ENCODE data around the gene SCYGR3. TPM values are rescaled to one million over a fixed set of nuclear protein-coding genes. Genes with fewer than 3 reads are reported as not detected.

The SCYGR3 gene
- total RNA-seq, 5 donors from 2014 or later (not counting 1 experiment from before 2014, with no cell fraction given), result not detected

- peaks cover 19 to 24% of the 10 kb centered on the region in 2 donors for H3K27me3 Mint-ChIP-seq
- peaks cover 0 to 2% of the 10 kb centered on the region in 2 experiments for H3K27me3 ChIP-seq (replicated peaks in 1 of 2; ENCODE audit: control insufficient read depth in 2 of 2, extremely low read depth in 1 of 2, insufficient read depth in 2 of 2, low read length in 1 of 2)
- CTCF ChIA-PET, result no interaction called here
- no CpG with 5 or more reads among the region's 2 CpGs for whole genome bisulfite sequencing (ENCODE audit: insufficient coverage)
- DNase-seq, result no peak
- ATAC-seq (replicated peaks in 1 of 4), result no peak
- no peak overlapping the region for H3K4me3 ChIP-seq (ENCODE audit: control insufficient read depth in 1 of 2, extremely low read depth in 1 of 2, low read length in 1 of 2)
- POLR2A ChIA-PET, result no interaction called here
- no peaks in the 10 kb centered on the region for H3K4me1 ChIP-seq (ENCODE audit: control insufficient read depth in 1 of 2, extremely low read depth in 1 of 2, insufficient read depth in 2 of 2, low read length in 2 of 2)
- no peak overlapping the region for H3K27ac Mint-ChIP-seq
- H3K27ac ChIP-seq (ENCODE audit: low read length), result no peak overlapping the region
- no peaks in the 10 kb centered on the region for H3K36me3 ChIP-seq (ENCODE audit: control insufficient read depth in 2 of 2, extremely low read depth in 1 of 2, insufficient read depth in 1 of 2, low read length in 1 of 2)
- H3K4me3 Mint-ChIP-seq, result no peak overlapping the region
- H3K9me3 Mint-ChIP-seq, result peaks cover 6 to 7% (median 7%) of the 10 kb centered on the region in 3 donors
- H3K9me3 ChIP-seq, result no peaks in the 10 kb centered on the region
- no peaks in the 10 kb centered on the region for H3K4me1 Mint-ChIP-seq
- peaks cover 8% of the 10 kb centered on the region for H3K36me3 Mint-ChIP-seq
Observed at GRCh38 chr2:227577555-227577954, 37.1 kb downstream of the SCYGR3 start.

- H3K27me3 ChIP-seq (replicated peaks in 1 of 2; ENCODE audit: control insufficient read depth in 2 of 2, extremely low read depth in 1 of 2, insufficient read depth in 2 of 2, low read length in 1 of 2), result peaks cover 0 to 2% of the 10 kb centered on the region in 2 experiments
- ATAC-seq (replicated peaks in 1 of 4) (no peak), DNase-seq (no peak)
- H3K4me1 ChIP-seq (ENCODE audit: control insufficient read depth in 1 of 2, extremely low read depth in 1 of 2, insufficient read depth in 2 of 2, low read length in 2 of 2), result no peaks in the 10 kb centered on the region
- no peaks in the 10 kb centered on the region for H3K9me3 Mint-ChIP-seq
- ChIA-PET CTCF (no interaction called here), POLR2A (no interaction called here)
- H3K27ac ChIP-seq (ENCODE audit: low read length), result no peak overlapping the region
- peaks cover 12 to 19% of the 10 kb centered on the region in 2 donors for H3K27me3 Mint-ChIP-seq
- H3K4me1 Mint-ChIP-seq, result no peaks in the 10 kb centered on the region
- no peaks in the 10 kb centered on the region for H3K36me3 ChIP-seq (ENCODE audit: control insufficient read depth in 2 of 2, extremely low read depth in 1 of 2, insufficient read depth in 1 of 2, low read length in 1 of 2)
- WGBS (ENCODE audit: insufficient coverage), result no CpG with 5 or more reads among the region's 2 CpGs
- H3K9me3 ChIP-seq, result no peaks in the 10 kb centered on the region
- H3K36me3 Mint-ChIP-seq, result peaks cover under 1% of the 10 kb centered on the region
- no peak overlapping the region for H3K4me3 ChIP-seq (ENCODE audit: control insufficient read depth in 1 of 2, extremely low read depth in 1 of 2, low read length in 1 of 2)
- H3K27ac Mint-ChIP-seq, result no peak overlapping the region
- H3K4me3 Mint-ChIP-seq, result no peak overlapping the region
Observed at GRCh38 chr2:227576812-227577211, 37.8 kb downstream of the SCYGR3 start.

GRCh38 chr2:227576110-227576509 lies 38.5 kb downstream of the SCYGR3 start:
- Mint-ChIP-seq H3K27me3 (peaks cover 12 to 15% of the 10 kb centered on the region in 2 donors), H3K36me3 (no peaks in the 10 kb centered on the region), H3K4me3 (no peak overlapping the region), H3K9me3 (no peaks in the 10 kb centered on the region), H3K27ac (no peak overlapping the region), H3K4me1 (no peaks in the 10 kb centered on the region)
- Histone ChIP-seq H3K4me3 (ENCODE audit: control insufficient read depth in 1 of 2, extremely low read depth in 1 of 2, low read length in 1 of 2) (no peak overlapping the region), H3K27ac (ENCODE audit: low read length) (no peak overlapping the region), H3K27me3 (replicated peaks in 1 of 2; ENCODE audit: control insufficient read depth in 2 of 2, extremely low read depth in 1 of 2, insufficient read depth in 2 of 2, low read length in 1 of 2) (peaks cover 0 to 2% of the 10 kb centered on the region in 2 experiments), H3K9me3 (no peaks in the 10 kb centered on the region), H3K36me3 (ENCODE audit: control insufficient read depth in 2 of 2, extremely low read depth in 1 of 2, insufficient read depth in 1 of 2, low read length in 1 of 2) (no peaks in the 10 kb centered on the region), H3K4me1 (ENCODE audit: control insufficient read depth in 1 of 2, extremely low read depth in 1 of 2, insufficient read depth in 2 of 2, low read length in 2 of 2) (no peaks in the 10 kb centered on the region)
- DNase-seq, result no peak
- POLR2A ChIA-PET, result interaction anchor here in 1 of 2 donors (0.7 kb wide), 1 partner anchor 10 kb away, joined by 12 read pairs; no protein-coding TSS in a partner anchor
- CTCF ChIA-PET, result no interaction called here
- ATAC-seq (replicated peaks in 1 of 4), result no peak

GRCh38 chr2:227570615-227571014 lies 44.0 kb downstream of the SCYGR3 start:
- Histone ChIP-seq H3K27me3 (replicated peaks in 1 of 2; ENCODE audit: control insufficient read depth in 2 of 2, extremely low read depth in 1 of 2, insufficient read depth in 2 of 2, low read length in 1 of 2) (peaks cover 0 to 2% of the 10 kb centered on the region in 2 experiments), H3K9me3 (no peaks in the 10 kb centered on the region), H3K36me3 (ENCODE audit: control insufficient read depth in 2 of 2, extremely low read depth in 1 of 2, insufficient read depth in 1 of 2, low read length in 1 of 2) (no peaks in the 10 kb centered on the region), H3K27ac (ENCODE audit: low read length) (no peak overlapping the region), H3K4me1 (ENCODE audit: control insufficient read depth in 1 of 2, extremely low read depth in 1 of 2, insufficient read depth in 2 of 2, low read length in 2 of 2) (no peaks in the 10 kb centered on the region), H3K4me3 (ENCODE audit: control insufficient read depth in 1 of 2, extremely low read depth in 1 of 2, low read length in 1 of 2) (no peak overlapping the region)
- no peaks in the 10 kb centered on the region for H3K4me1 Mint-ChIP-seq
- ChIA-PET POLR2A (interaction anchor here in 1 of 2 donors (0.6 kb wide), 1 partner anchor 109 kb away, joined by 3 read pairs; no protein-coding TSS in a partner anchor), CTCF (no interaction called here)
- H3K9me3 Mint-ChIP-seq, result no peaks in the 10 kb centered on the region
- WGBS (ENCODE audit: insufficient coverage), result 50% methylated on average over 1 of the region's 1 CpG
- H3K27ac Mint-ChIP-seq, result no peak overlapping the region
- ATAC-seq (replicated peaks in 1 of 4), result no peak
- no peak for DNase-seq
- no peak overlapping the region for H3K4me3 Mint-ChIP-seq
- peaks cover 4% of the 10 kb centered on the region for H3K36me3 Mint-ChIP-seq
- no peaks in the 10 kb centered on the region for H3K27me3 Mint-ChIP-seq

- no peaks in the 10 kb centered on the region for H3K9me3 ChIP-seq
- no peak for ATAC-seq (replicated peaks in 1 of 4)
- Mint-ChIP-seq H3K36me3 (peaks cover 4% of the 10 kb centered on the region), H3K4me3 (no peak overlapping the region), H3K27ac (no peak overlapping the region), H3K27me3 (no peaks in the 10 kb centered on the region), H3K4me1 (no peaks in the 10 kb centered on the region), H3K9me3 (no peaks in the 10 kb centered on the region)
- DNase-seq, result no peak
- POLR2A ChIA-PET, result no interaction called here
- no peaks in the 10 kb centered on the region for H3K36me3 ChIP-seq (ENCODE audit: control insufficient read depth in 2 of 2, extremely low read depth in 1 of 2, insufficient read depth in 1 of 2, low read length in 1 of 2)
- H3K27ac ChIP-seq (ENCODE audit: low read length), result no peak overlapping the region
- CTCF ChIA-PET, result no interaction called here
- H3K27me3 ChIP-seq (replicated peaks in 1 of 2; ENCODE audit: control insufficient read depth in 2 of 2, extremely low read depth in 1 of 2, insufficient read depth in 2 of 2, low read length in 1 of 2), result peaks cover 0 to under 1% of the 10 kb centered on the region in 2 experiments
- no peaks in the 10 kb centered on the region for H3K4me1 ChIP-seq (ENCODE audit: control insufficient read depth in 1 of 2, extremely low read depth in 1 of 2, insufficient read depth in 2 of 2, low read length in 2 of 2)
- no CpG with 5 or more reads among the region's 2 CpGs for WGBS (ENCODE audit: insufficient coverage)
- H3K4me3 ChIP-seq (ENCODE audit: control insufficient read depth in 1 of 2, extremely low read depth in 1 of 2, low read length in 1 of 2), result no peak overlapping the region
Observed at GRCh38 chr2:227568852-227569169, 45.8 kb downstream of the SCYGR3 start.

GRCh38 chr2:227566012-227566411 lies 48.6 kb downstream of the SCYGR3 start:
- Histone ChIP-seq H3K9me3 (no peaks in the 10 kb centered on the region), H3K27me3 (replicated peaks in 1 of 2; ENCODE audit: control insufficient read depth in 2 of 2, extremely low read depth in 1 of 2, insufficient read depth in 2 of 2, low read length in 1 of 2) (no peaks in the 10 kb centered on the region), H3K4me1 (ENCODE audit: control insufficient read depth in 1 of 2, extremely low read depth in 1 of 2, insufficient read depth in 2 of 2, low read length in 2 of 2) (no peaks in the 10 kb centered on the region), H3K36me3 (ENCODE audit: control insufficient read depth in 2 of 2, extremely low read depth in 1 of 2, insufficient read depth in 1 of 2, low read length in 1 of 2) (no peaks in the 10 kb centered on the region), H3K27ac (ENCODE audit: low read length) (no peak overlapping the region), H3K4me3 (ENCODE audit: control insufficient read depth in 1 of 2, extremely low read depth in 1 of 2, low read length in 1 of 2) (no peak overlapping the region)
- H3K36me3 Mint-ChIP-seq, result peaks cover 4% of the 10 kb centered on the region
- no peak for DNase-seq
- ATAC-seq (replicated peaks in 1 of 4), result no peak
- no peak overlapping the region for H3K4me3 Mint-ChIP-seq
- ChIA-PET CTCF (no interaction called here), POLR2A (no interaction called here)
- peak overlapping the region in 1 of 2 donors; percentile 58 for H3K27ac Mint-ChIP-seq
- WGBS (ENCODE audit: insufficient coverage), result 0% methylated on average over 1 of the region's 3 CpGs
- no peaks in the 10 kb centered on the region for H3K9me3 Mint-ChIP-seq
- no peaks in the 10 kb centered on the region for H3K27me3 Mint-ChIP-seq
- no peaks in the 10 kb centered on the region for H3K4me1 Mint-ChIP-seq

- H3K9me3 ChIP-seq, result no peaks in the 10 kb centered on the region
- no peaks in the 10 kb centered on the region for H3K36me3 ChIP-seq (ENCODE audit: control insufficient read depth in 2 of 2, extremely low read depth in 1 of 2, insufficient read depth in 1 of 2, low read length in 1 of 2)
- H3K36me3 Mint-ChIP-seq, result peaks cover 4% of the 10 kb centered on the region
- ATAC-seq (replicated peaks in 1 of 4), result no peak
- ChIA-PET POLR2A (no interaction called here), CTCF (no interaction called here)
- H3K4me3 Mint-ChIP-seq, result no peak overlapping the region
- H3K4me1 Mint-ChIP-seq, result no peaks in the 10 kb centered on the region
- H3K4me3 ChIP-seq (ENCODE audit: control insufficient read depth in 1 of 2, extremely low read depth in 1 of 2, low read length in 1 of 2), result no peak overlapping the region
- no peak for DNase-seq
- no peak overlapping the region for H3K27ac ChIP-seq (ENCODE audit: low read length)
- no peaks in the 10 kb centered on the region for H3K4me1 ChIP-seq (ENCODE audit: control insufficient read depth in 1 of 2, extremely low read depth in 1 of 2, insufficient read depth in 2 of 2, low read length in 2 of 2)
- H3K9me3 Mint-ChIP-seq, result no peaks in the 10 kb centered on the region
- 100% methylated on average over 1 of the region's 1 CpG for WGBS (ENCODE audit: insufficient coverage)
- H3K27me3 ChIP-seq (replicated peaks in 1 of 2; ENCODE audit: control insufficient read depth in 2 of 2, extremely low read depth in 1 of 2, insufficient read depth in 2 of 2, low read length in 1 of 2), result no peaks in the 10 kb centered on the region
- H3K27me3 Mint-ChIP-seq, result no peaks in the 10 kb centered on the region
- H3K27ac Mint-ChIP-seq, result no peak overlapping the region
Observed at GRCh38 chr2:227565080-227565479, 49.6 kb downstream of the SCYGR3 start.
